Measurements from ENCODE around the gene PCIF1. TPM values are rescaled to one million over a fixed set of nuclear protein-coding genes. Genes with fewer than 3 reads are reported as not detected.

The PCIF1 gene
- total RNA-seq, 1 experiment from 2014 or later, result 18.4 TPM

DNA sequence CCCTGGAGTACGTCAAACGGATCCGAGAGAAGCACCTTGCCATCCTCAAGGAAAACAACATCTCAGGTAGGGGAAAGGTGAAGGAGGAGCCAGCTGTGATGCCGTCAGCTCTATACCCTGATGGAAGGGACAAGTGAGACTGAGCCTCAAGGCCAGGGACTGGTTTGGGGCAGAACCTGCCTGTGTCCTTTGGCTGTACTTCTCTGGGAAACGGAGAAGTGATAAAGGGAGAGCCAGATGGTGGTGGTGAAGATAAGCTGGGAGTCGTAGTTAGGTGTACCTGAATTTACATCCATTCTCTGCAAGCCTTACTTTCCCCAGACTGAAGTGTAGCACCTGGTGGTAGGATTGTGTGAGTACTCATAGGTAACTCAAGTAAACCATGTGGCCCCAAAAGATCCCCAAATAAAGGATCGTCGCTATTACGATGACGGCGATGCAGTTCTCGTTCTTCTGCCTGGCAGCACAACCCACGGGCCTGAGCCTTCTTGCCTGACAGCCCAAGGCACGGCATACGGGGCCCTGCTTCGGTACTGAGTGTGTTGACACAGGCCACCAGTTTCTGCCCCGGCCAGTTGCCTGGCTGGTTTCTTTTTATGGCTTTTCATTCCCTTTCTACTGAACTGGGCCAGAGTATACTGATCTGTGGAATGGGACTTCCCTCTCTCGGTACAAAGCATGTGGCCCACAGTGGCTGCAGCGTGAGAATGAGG, 10.6 kb downstream of the PCIF1 start:
- Histone ChIP-seq H3K4me1 (ENCODE audit: insufficient read depth, low read length) (no peaks in the 10 kb centered on the region), H3K27me3 (ENCODE audit: low read length) (no peaks in the 10 kb centered on the region), H3K9ac (ENCODE audit: low read length) (no peak overlapping the region), H3K36me3 (ENCODE audit: low read depth, low read length) (peaks cover 54% of the 10 kb centered on the region), H4K20me1 (ENCODE audit: low read length) (no peaks in the 10 kb centered on the region), H3K4me2 (ENCODE audit: low read length) (no peak overlapping the region), H3K79me2 (ENCODE audit: low read length) (no peaks in the 10 kb centered on the region), H3F3A (ENCODE audit: low read length, unreplicated experiment) (no peaks in the 10 kb centered on the region), H3K9me2 (replicated peaks; ENCODE audit: low read length) (no peaks in the 10 kb centered on the region), H3K9me3 (ENCODE audit: low read length) (no peaks in the 10 kb centered on the region), H3K4me3 (ENCODE audit: low read length) (no peak overlapping the region), H3K27ac (ENCODE audit: low read length) (no peak overlapping the region), H2AFZ (ENCODE audit: low read length) (no peak overlapping the region)
- intact Hi-C loops (cut with micrococcal nuclease), result no loop called here
- no peak for ATAC-seq
- no TSS peak for BruUV-seq (replicated peaks)
- DNase-seq, result no peak
- ChIA-PET CTCF (interaction anchor here (1.5 kb wide), 1 partner anchor 12 kb away, joined by 3 read pairs; no protein-coding TSS in a partner anchor), POLR2A (ENCODE audit: unreplicated experiment) (interaction anchor here (0.6 kb wide), 2 partner anchors 12 to 111 kb away, joined by 3 read pairs; partner anchors contain the start of gene SNX21)
- peak; percentile 28; the same call in 1 of the 2 replicates for TF ChIP-seq CTCF (conservative IDR thresholded peaks at IDR 0.05; ENCODE audit: low read depth, low read length)
- TF ChIP-seq EZH2phosphoT487 (IDR thresholded peaks at IDR 0.05; ENCODE audit: borderline replicate concordance, low read length), result no peak
- TF ChIP-seq EZH2 (IDR thresholded peaks at IDR 0.05; ENCODE audit: low read length, unreplicated experiment), result no peak

DNA sequence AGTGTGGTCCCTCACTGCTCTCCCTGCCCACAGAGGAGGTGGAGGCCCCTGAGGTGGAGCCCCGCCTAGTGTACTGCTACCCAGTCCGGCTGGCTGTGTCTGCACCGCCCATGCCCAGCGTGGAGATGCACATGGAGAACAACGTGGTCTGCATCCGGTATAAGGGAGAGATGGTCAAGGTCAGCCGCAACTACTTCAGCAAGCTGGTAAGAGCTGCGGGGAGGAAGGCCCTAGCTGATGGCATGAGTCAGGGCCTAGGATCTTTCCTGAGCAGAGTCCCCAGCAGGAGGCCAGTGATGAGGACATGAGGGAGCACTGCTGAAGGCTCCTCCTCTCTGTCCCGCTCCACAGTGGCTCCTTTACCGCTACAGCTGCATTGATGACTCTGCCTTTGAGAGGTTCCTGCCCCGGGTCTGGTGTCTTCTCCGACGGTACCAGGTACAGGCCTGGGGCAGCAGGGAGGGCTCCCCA, 11.2 kb downstream of the PCIF1 start:
- Histone ChIP-seq H3K27ac (ENCODE audit: low read length) (no peak overlapping the region), H3K27me3 (ENCODE audit: low read length) (no peaks in the 10 kb centered on the region), H3K36me3 (ENCODE audit: low read depth, low read length) (peaks cover 54% of the 10 kb centered on the region), H4K20me1 (ENCODE audit: low read length) (no peaks in the 10 kb centered on the region), H3K4me3 (ENCODE audit: low read length) (no peak overlapping the region), H3K79me2 (ENCODE audit: low read length) (no peaks in the 10 kb centered on the region), H3K9me3 (ENCODE audit: low read length) (no peaks in the 10 kb centered on the region), H3K9ac (ENCODE audit: low read length) (no peak overlapping the region), H3F3A (ENCODE audit: low read length, unreplicated experiment) (no peaks in the 10 kb centered on the region), H3K4me1 (ENCODE audit: insufficient read depth, low read length) (no peaks in the 10 kb centered on the region), H2AFZ (ENCODE audit: low read length) (no peak overlapping the region), H3K4me2 (ENCODE audit: low read length) (no peak overlapping the region), H3K9me2 (replicated peaks; ENCODE audit: low read length) (no peaks in the 10 kb centered on the region)
- ChIA-PET CTCF (interaction anchor here (1.5 kb wide), 1 partner anchor 12 kb away, joined by 3 read pairs; no protein-coding TSS in a partner anchor), POLR2A (ENCODE audit: unreplicated experiment) (no interaction called here)
- DNase-seq (no peak), ATAC-seq (no peak)
- TF ChIP-seq CTCF (conservative IDR thresholded peaks at IDR 0.05; ENCODE audit: low read depth, low read length) (no peak), EZH2 (IDR thresholded peaks at IDR 0.05; ENCODE audit: low read length, unreplicated experiment) (no peak), EZH2phosphoT487 (IDR thresholded peaks at IDR 0.05; ENCODE audit: borderline replicate concordance, low read length) (no peak)
- BruUV-seq (replicated peaks), result no TSS peak
- intact Hi-C loops (cut with micrococcal nuclease), result no loop called here

All from PC-3 (cell line).